NCI-H1092 (cell line): ENCODE results near the gene KLHL7.
"Not testable (repeated sequence)": the region's sequence is repeated elsewhere in the genome, so short reads cannot be mapped to it uniquely, and the experiment has no call there.

Experiments
- DNase-seq: peaks from one replicate; lab custom pipeline; 2025; lab: John Stamatoyannopoulos, UW

The KLHL7 gene

GRCh38 chr7:23214938-23215337 lies 109.4 kb downstream of the KLHL7 start:
- no peak for DNase-seq

DNA sequence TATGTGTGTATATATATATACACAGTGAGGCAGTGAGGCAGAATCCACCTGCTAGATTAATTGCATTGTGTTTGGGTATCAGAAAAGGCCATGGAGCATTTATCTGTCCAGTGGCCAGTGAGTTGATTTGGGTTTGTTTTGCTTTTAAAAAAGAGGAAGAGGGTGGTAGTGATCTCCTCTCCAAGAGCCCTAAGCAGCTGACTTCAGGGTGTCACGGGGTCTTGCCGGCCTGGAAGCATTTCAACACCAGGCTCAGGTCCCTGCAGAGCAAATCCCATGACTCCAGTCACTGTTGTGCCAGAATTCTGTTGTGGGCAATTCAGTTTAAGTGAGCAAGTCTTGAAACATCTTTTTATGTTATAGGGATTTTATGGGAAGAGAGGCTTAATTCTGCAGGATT lies 110.4 kb downstream of the KLHL7 start:
- no peak for DNase-seq

DNA sequence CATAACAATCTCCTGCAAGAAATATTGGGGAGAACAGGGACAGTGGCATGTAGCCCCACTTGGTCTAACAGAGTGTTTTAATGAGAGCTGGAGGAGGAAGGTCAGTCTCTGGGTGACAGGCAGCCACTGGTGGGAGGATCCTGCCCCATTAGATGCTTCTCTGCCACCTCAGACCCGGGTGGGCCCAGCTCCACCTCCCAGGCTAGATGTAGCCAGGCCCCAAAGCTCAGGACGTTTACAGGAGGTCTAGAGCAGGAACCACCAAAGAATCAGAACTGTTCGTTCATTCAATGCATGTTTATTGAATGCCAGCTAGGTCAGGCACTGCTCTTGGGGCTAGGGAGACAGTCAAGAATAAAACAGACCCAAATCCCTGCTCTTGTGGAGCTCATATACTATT lies 112.6 kb downstream of the KLHL7 start:
- DNase-seq, result no peak

DNA sequence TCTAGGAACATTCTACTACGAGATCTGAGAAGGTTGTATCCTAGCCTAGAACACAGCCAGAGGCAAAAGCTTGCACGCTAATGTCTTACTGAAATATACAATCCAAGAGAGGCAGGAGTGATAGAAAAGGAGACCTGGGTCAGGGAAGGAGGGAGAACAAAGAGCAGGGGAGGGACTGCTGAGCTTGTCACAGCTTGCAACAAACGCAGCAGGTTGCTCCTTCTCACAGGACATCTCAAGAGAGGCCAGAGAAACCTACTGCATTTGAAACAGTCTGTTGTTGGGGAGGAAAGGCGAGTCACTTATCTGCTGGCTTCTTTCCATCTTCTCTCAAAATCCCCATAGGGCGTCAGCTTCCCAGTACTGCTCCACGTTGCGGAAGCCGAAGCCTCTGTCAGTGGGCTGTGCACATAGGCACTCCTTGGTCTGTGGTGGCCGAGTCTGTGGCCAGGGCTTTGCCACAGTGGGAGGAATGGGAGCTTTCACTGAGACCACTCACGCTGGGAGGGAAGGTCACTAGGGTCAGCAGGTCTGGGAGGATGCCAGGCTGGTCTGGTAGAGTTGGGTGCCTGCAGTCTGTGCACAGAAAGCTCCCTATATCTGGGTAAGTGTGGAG lies 115.2 kb downstream of the KLHL7 start:
- DNase-seq, result no peak

DNA sequence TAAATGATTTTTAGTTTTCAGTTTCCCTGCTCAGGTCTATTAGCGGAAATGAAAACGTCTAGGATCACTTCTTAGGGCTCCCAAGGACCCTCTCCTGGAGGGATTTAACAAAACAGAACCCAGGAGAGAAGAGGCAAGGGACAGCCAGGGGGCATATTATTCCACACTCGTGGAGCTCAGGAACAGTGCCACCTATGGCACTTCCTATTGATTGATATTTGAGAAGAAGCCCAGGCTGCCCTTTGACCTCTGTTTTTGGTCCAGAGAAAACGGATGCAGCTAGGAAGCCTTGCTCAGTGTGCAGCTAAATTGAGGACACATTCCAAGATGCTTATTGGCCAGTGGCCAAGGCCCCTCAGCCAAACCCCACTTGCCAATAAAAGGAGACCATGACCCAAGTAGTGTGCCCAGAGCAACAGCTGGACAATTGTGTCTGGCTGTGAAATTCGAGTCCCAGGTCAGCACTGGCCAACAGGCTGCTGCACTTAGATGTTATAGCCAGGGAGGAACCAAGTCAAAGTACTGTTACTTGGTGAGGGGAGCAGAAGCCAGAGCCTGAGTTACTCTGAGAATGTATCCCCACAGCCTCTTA lies 117.0 kb downstream of the KLHL7 start:
- DNase-seq, result no peak

DNA sequence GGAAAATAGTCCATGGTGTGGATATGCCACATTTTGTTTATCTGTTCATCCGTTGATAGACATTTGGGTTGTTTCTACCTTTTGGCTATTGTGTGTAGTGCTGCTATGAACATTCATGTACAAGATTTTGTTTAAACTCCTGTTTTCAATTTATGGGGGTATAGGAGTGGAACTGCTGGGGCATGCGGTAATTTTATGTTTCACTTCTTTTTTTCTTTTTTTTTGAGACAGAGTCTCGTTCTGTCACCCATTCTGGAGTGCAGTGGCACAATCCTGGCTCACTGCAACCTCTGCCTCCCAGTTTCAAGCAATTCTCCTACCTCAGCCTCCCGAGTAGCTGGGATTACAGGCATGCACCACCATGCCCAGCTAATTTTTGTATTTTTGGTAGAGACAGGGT lies 118.8 kb downstream of the KLHL7 start:
- not testable (repeated sequence) for DNase-seq

- no peak for DNase-seq
Measured at GRCh38 chr7:23226844-23227450, 121.4 kb downstream of the KLHL7 start.
